Vagina (tissue), 2 donors: ENCODE results near the gene PCSK6. TPM values are rescaled to one million over a fixed set of nuclear protein-coding genes. Genes with fewer than 3 reads are reported as not detected.
A peak's percentile ranks its signal among the peaks of the same experiment; 100 is the strongest.

Experiments used
- DNase-seq, 2 donors: peaks; one replicate each; pipeline ENCODE4 v3.0.0-alpha.2; 2017; ENCODE audit errors: extremely low spot score in 2 of 2
- H3K27ac ChIP-seq: fragments of 200-600 bp; sonication (generic); one replicate; pipeline ENCODE4 v1.5.1; 2019
- H3K27me3 ChIP-seq: fragments of 200-600 bp; sonication (generic); one replicate; pipeline ENCODE4 v1.5.1; 2019
- H3K36me3 ChIP-seq, 2 donors: fragments of 200-600 bp; sonication (generic); one replicate each; pipeline ENCODE4 v1.5.1; 2017 to 2019
- H3K4me1 ChIP-seq: fragments of 200-600 bp; sonication (generic); one replicate; pipeline ENCODE4 v1.5.1; 2019
- H3K4me3 ChIP-seq, 2 donors: fragments of 200-600 bp; sonication (generic); 1 replicate in 1 of 2; 2 replicates in 1 of 2; pipeline ENCODE4 v1.5.1; 2016 to 2019
- H3K9me3 ChIP-seq: fragments of 200-600 bp; sonication (generic); one replicate; pipeline ENCODE4 v1.5.1; 2019
- CTCF ChIP-seq, 3 experiments: fragments of 450-650 bp in 2 of 3; fragments of 200-600 bp in 1 of 3; sonication (generic) in 1 of 3; IDR thresholded peaks; one replicate each; pipeline ENCODE4 v1.5.1; 2017 to 2019; ENCODE audit warnings: antibody characterized with exemption in 3 of 3, mild to moderate bottlenecking in 2 of 3, moderate library complexity in 2 of 3
- POLR2A ChIP-seq, 2 donors: fragments of 450-650 bp; IDR thresholded peaks; one replicate each; pipeline ENCODE4 v1.6.1; 2017; ENCODE audit warnings: antibody characterized with exemption in 2 of 2, mild to moderate bottlenecking in 2 of 2, moderate library complexity in 2 of 2
- POLR2AphosphoS5 ChIP-seq, 2 donors: sonication (generic); formaldehyde crosslinking; IDR thresholded peaks; one replicate each; pipeline ENCODE4 v1.9.0; 2017; ENCODE audit warnings: antibody characterized with exemption in 2 of 2, mild to moderate bottlenecking in 2 of 2, low read depth in 1 of 2; ENCODE audit not compliant: insufficient read depth in 1 of 2
- intact Hi-C: fragments of 100-400 bp; cut with DNase I; formaldehyde crosslinking; loops from one replicate; pipeline ENCODE4 v1.15.1; 2023
- total RNA-seq: library from RNA; depleted of rRNA; stranded (reverse); fragments of >200 nt; gene quantifications from one replicate; pipeline ENCODE4 v1.2.3, GENCODE V29; 2016

Gene PCSK6
- total RNA-seq, 1 donor from 2014 or later, result 7.4 TPM

DNA sequence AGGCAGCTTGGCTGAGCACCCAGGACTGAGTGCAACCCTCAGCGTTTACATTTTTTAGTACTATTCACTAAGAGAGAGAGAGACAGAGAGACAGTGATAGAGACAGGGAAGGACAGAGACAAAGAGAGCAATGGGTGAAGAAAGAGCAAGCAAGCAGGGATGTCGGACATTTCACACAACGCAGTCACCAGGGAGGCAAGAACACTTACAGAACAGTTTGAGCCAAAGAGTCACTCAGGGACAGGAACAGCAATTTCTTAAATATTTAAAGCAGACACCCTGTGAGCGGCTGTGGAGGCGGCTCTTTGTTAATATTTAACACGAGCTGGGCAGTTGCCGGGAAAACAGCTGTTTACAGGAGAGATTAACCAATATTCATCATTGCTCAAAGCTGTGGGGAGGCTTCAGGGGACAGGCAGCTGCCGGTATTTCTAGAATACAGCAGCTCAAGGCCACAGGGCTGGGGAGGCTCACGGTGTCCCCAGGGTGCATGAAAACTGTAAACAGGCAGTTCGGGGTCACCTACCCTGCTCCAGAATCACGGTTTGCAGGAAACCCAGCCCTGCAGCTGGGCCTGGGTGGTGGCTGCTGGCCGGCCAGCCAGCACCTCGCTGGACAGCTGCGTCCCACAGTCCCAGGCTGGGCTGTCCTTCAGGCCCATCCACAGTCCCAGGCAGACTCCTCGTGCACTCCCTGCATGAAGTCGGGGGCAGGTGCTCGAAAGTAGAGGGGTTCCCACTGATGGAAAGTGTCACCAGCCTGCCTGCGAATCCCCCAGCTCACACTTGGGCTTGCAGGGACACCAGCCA is 38.8 kb upstream of the PCSK6 start:
- H3K36me3 ChIP-seq, result no peaks in the 10 kb centered on the region
- intact Hi-C loops, result no loop called here
- H3K4me1 ChIP-seq, result no peaks in the 10 kb centered on the region
- H3K4me3 ChIP-seq, result no peak overlapping the region
- no peak for TF ChIP-seq CTCF (IDR thresholded peaks at IDR 0.05)
- no peak for TF ChIP-seq POLR2AphosphoS5 (IDR thresholded peaks at IDR 0.05; ENCODE audit: insufficient read depth in 1 of 2, low read depth in 1 of 2)
- TF ChIP-seq POLR2A (IDR thresholded peaks at IDR 0.05), result no peak
- H3K9me3 ChIP-seq, result no peaks in the 10 kb centered on the region
- no peak overlapping the region for H3K27ac ChIP-seq
- peak; percentile 84 to 85 for DNase-seq
- no peaks in the 10 kb centered on the region for H3K27me3 ChIP-seq

GRCh38 chr15:101526890-101527289 is 37.4 kb upstream of the PCSK6 start:
- intact Hi-C loops, result no loop called here
- no peaks in the 10 kb centered on the region for H3K9me3 ChIP-seq
- no peaks in the 10 kb centered on the region for H3K36me3 ChIP-seq
- no peak overlapping the region for H3K4me3 ChIP-seq
- DNase-seq, result peak; percentile 47 to 61
- TF ChIP-seq POLR2A (IDR thresholded peaks at IDR 0.05), result no peak
- TF ChIP-seq CTCF (IDR thresholded peaks at IDR 0.05), result no peak
- TF ChIP-seq POLR2AphosphoS5 (IDR thresholded peaks at IDR 0.05; ENCODE audit: insufficient read depth in 1 of 2, low read depth in 1 of 2), result no peak
- H3K4me1 ChIP-seq, result no peaks in the 10 kb centered on the region
- H3K27ac ChIP-seq, result no peak overlapping the region
- no peaks in the 10 kb centered on the region for H3K27me3 ChIP-seq

DNA sequence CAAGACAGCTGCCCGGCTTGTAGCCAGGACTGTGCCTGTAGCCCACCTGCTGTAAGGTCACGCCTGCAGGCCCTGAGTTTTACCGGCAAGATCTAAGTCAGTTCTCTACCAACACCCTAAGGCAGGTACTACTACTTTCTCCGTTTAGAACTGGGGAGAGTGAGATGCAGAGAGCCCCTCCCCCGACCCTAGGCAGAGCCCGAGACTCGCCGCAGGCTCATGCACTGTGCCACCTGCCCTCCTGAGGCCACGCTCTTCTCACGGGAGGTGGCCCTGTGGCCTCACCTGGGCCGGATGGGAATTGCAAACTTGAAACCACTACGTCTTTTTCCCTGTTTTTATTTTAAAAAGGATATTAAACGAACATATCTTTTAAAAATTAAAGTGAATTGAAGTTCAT is 36.9 kb upstream of the PCSK6 start:
- no peaks in the 10 kb centered on the region for H3K36me3 ChIP-seq
- intact Hi-C loops, result no loop called here
- H3K27ac ChIP-seq, result no peak overlapping the region
- peak; percentile 58 to 88 for DNase-seq
- no peak overlapping the region for H3K4me3 ChIP-seq
- H3K27me3 ChIP-seq, result no peaks in the 10 kb centered on the region
- H3K9me3 ChIP-seq, result no peaks in the 10 kb centered on the region
- TF ChIP-seq POLR2A (IDR thresholded peaks at IDR 0.05) (no peak), POLR2AphosphoS5 (IDR thresholded peaks at IDR 0.05; ENCODE audit: insufficient read depth in 1 of 2, low read depth in 1 of 2) (no peak), CTCF (IDR thresholded peaks at IDR 0.05) (no peak)
- no peaks in the 10 kb centered on the region for H3K4me1 ChIP-seq

DNA sequence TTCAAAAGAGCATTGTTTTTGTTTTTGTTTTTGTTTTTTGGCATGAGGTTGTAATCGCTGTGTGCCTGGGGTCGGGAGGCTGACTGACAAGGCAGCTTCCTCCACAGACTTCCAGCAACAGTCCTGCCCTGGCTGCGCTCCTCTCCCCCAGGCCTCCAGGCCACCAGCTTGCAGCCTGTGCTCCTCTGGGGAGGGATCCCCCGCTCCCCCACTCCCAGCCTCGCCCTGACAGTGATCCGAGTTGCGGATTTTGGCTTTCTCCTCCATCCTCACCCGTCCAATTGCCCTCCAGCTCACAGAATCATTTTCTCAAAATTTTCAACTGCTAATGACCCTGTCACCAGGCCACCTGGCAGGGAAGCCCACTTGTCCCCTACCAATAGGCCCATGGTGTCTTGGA is 36.5 kb upstream of the PCSK6 start:
- Histone ChIP-seq H3K4me1 (no peaks in the 10 kb centered on the region), H3K9me3 (no peaks in the 10 kb centered on the region), H3K36me3 (no peaks in the 10 kb centered on the region), H3K27ac (no peak overlapping the region), H3K27me3 (no peaks in the 10 kb centered on the region), H3K4me3 (no peak overlapping the region)
- intact Hi-C loops, result no loop called here
- DNase-seq, result no peak
- TF ChIP-seq CTCF (IDR thresholded peaks at IDR 0.05), result no peak
- TF ChIP-seq POLR2A (IDR thresholded peaks at IDR 0.05), result no peak
- no peak for TF ChIP-seq POLR2AphosphoS5 (IDR thresholded peaks at IDR 0.05; ENCODE audit: insufficient read depth in 1 of 2, low read depth in 1 of 2)

- peak in 1 of 2 donors; percentile 40 for DNase-seq
- no peak overlapping the region for H3K4me3 ChIP-seq
- H3K36me3 ChIP-seq, result no peaks in the 10 kb centered on the region
- no peak overlapping the region for H3K27ac ChIP-seq
- no peak for TF ChIP-seq CTCF (IDR thresholded peaks at IDR 0.05)
- no peak for TF ChIP-seq POLR2AphosphoS5 (IDR thresholded peaks at IDR 0.05; ENCODE audit: insufficient read depth in 1 of 2, low read depth in 1 of 2)
- TF ChIP-seq POLR2A (IDR thresholded peaks at IDR 0.05), result no peak
- intact Hi-C loops, result no loop called here
- H3K27me3 ChIP-seq, result no peaks in the 10 kb centered on the region
- H3K4me1 ChIP-seq, result no peaks in the 10 kb centered on the region
- no peaks in the 10 kb centered on the region for H3K9me3 ChIP-seq
Measured at GRCh38 chr15:101525087-101525669, 35.7 kb upstream of the PCSK6 start.
